ENCODE data around the gene PRR36.

Gene PRR36

GRCh38 chr19:7847664-7848063, 26.5 kb downstream of the PRR36 start:
- TF ChIP-seq REST (IDR thresholded peaks at IDR 0.05; ENCODE audit: insufficient replicate concordance, low read depth) = no peak
- TF ChIP-seq SPI1 (IDR thresholded peaks at IDR 0.05; ENCODE audit: borderline replicate concordance, low read depth) = no peak
- no peak for TF ChIP-seq CTCF (IDR thresholded peaks at IDR 0.05; ENCODE audit: insufficient read depth, low read length)
- no peak for TF ChIP-seq POLR2AphosphoS5 (IDR thresholded peaks at IDR 0.05; ENCODE audit: low read depth)
- TF ChIP-seq GABPA (IDR thresholded peaks at IDR 0.05; ENCODE audit: low read depth) = no peak
- DNase-seq (ENCODE audit: low read depth in 1 of 2, low spot score in 1 of 2) = no peak

DNA sequence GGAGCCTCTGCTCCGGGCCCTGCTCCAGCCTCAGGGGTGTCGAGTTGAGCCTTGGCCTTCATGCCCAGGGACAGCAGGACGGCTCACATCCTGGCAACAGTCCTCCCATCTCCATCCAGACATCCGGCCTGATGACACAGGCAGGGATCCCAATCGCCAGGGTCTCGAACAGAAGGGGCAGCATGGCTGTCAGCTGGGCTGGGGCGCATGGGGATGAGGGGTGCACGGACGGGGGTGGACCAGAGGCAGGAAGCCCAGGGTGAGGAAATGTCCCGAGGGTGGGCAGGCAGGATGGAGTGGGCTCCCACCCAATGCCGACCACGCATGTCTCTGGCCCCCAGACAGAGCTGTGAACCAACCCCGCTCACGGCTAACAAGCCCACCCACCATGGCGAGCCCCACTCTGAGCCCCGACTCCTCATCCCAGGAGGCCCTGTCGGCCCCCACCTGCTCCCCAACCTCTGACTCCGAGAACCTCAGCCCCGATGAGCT, 28.0 kb downstream of the PRR36 start:
- no peak for DNase-seq (ENCODE audit: low read depth in 1 of 2, low spot score in 1 of 2)
- no peak for TF ChIP-seq CTCF (IDR thresholded peaks at IDR 0.05; ENCODE audit: insufficient read depth, low read length)
- no peak for TF ChIP-seq POLR2AphosphoS5 (IDR thresholded peaks at IDR 0.05; ENCODE audit: low read depth)
- TF ChIP-seq GABPA (IDR thresholded peaks at IDR 0.05; ENCODE audit: low read depth) = no peak
- TF ChIP-seq REST (IDR thresholded peaks at IDR 0.05; ENCODE audit: insufficient replicate concordance, low read depth) = no peak
- TF ChIP-seq SPI1 (IDR thresholded peaks at IDR 0.05; ENCODE audit: borderline replicate concordance, low read depth) = no peak
- Histone ChIP-seq H3K4me3 (replicated peaks; ENCODE audit: insufficient read depth, low read length) (no peak overlapping the region), H3K27ac (replicated peaks) (no peak overlapping the region), H3K27me3 (ENCODE audit: insufficient read depth, poor library complexity, severe bottlenecking) (no peaks in the 10 kb centered on the region)

More at GRCh38 chr19:7847664-7848063, 26.5 kb downstream of the PRR36 start:
- Histone ChIP-seq H3K27me3 (ENCODE audit: insufficient read depth, poor library complexity, severe bottlenecking) (no peaks in the 10 kb centered on the region), H3K4me3 (replicated peaks; ENCODE audit: insufficient read depth, low read length) (no peak overlapping the region), H3K27ac (replicated peaks) (no peak overlapping the region)

DNA sequence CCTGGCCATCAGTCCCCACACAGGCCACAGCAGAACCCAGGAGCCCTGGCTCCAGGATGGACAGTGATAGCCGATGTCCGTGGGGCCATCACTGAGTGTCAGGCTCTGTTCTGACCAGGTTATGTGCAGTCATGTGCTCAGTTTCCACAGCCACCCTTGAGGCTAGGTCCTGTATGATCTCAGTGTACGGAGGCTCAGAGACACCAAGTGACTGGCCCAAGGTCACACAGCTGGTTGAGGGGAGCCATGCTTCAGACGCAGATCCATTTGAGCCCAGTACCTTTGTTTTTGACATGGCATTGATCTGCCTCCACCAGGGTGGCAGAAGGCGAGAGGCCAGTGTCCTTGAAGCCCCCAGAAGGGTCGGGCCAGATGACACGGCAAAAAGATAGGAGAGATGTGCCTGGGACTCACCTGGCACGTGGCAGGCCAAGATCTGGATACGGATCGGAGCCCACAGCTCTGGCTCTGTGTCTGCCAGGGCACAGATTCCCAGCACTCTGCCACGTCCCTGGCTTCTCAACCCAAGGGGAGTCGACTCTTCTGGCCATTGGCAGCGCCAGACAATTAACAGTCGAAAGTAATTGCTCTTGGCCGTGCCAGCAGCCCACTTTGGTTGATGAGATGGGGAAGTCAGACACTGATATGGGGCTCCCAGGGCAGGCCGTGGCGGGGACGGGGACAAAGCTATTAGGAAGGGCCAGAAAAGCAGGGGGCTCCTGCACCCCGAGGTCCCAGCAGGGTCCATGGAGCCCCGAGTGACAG, 28.6 kb downstream of the PRR36 start:
- no peak for TF ChIP-seq REST (IDR thresholded peaks at IDR 0.05; ENCODE audit: insufficient replicate concordance, low read depth)
- no peak for TF ChIP-seq SPI1 (IDR thresholded peaks at IDR 0.05; ENCODE audit: borderline replicate concordance, low read depth)
- no peak for TF ChIP-seq POLR2AphosphoS5 (IDR thresholded peaks at IDR 0.05; ENCODE audit: low read depth)
- TF ChIP-seq GABPA (IDR thresholded peaks at IDR 0.05; ENCODE audit: low read depth) = no peak
- TF ChIP-seq CTCF (IDR thresholded peaks at IDR 0.05; ENCODE audit: insufficient read depth, low read length) = no peak
- DNase-seq (ENCODE audit: low read depth in 1 of 2, low spot score in 1 of 2) = no peak
- Histone ChIP-seq H3K27me3 (ENCODE audit: insufficient read depth, poor library complexity, severe bottlenecking) (no peaks in the 10 kb centered on the region), H3K27ac (replicated peaks) (no peak overlapping the region), H3K4me3 (replicated peaks; ENCODE audit: insufficient read depth, low read length) (no peak overlapping the region)
